Suprapubic skin (tissue), 4 donors: Measurements from ENCODE around the gene CYP46A1. TPM values are rescaled to one million over a fixed set of nuclear protein-coding genes. Genes with fewer than 3 reads are reported as not detected.

Source experiments
- DNase-seq, 2 donors: peaks; one replicate each; pipeline ENCODE4 v3.0.0-alpha.2; 2019; ENCODE audit warnings: low spot score in 2 of 2
- H3K27ac ChIP-seq: fragments of 200-600 bp; sonication (generic); one replicate; pipeline ENCODE4 v1.5.1; 2019
- H3K27me3 ChIP-seq: fragments of 200-600 bp; sonication (generic); one replicate; pipeline ENCODE4 v1.5.1; 2019
- H3K36me3 ChIP-seq: fragments of 200-600 bp; sonication (generic); one replicate; pipeline ENCODE4 v1.5.1; 2019
- H3K4me1 ChIP-seq: fragments of 200-600 bp; sonication (generic); one replicate; pipeline ENCODE4 v1.5.1; 2019
- H3K4me3 ChIP-seq: fragments of 200-600 bp; sonication (generic); one replicate; pipeline ENCODE4 v1.5.1; 2019; ENCODE audit warnings: mild to moderate bottlenecking
- H3K9me3 ChIP-seq: fragments of 200-600 bp; sonication (generic); one replicate; pipeline ENCODE4 v1.5.1; 2019
- CTCF ChIP-seq, 2 donors: fragments of 200-600 bp in 1 of 2; fragments of 450-650 bp in 1 of 2; sonication (generic) in 1 of 2; IDR thresholded peaks; one replicate each; pipeline ENCODE4 v1.5.1; 2016 to 2019; ENCODE audit warnings: antibody characterized with exemption in 2 of 2, mild to moderate bottlenecking in 1 of 2, moderate library complexity in 1 of 2
- EP300 ChIP-seq: sonication (generic); formaldehyde crosslinking; IDR thresholded peaks from one replicate; pipeline ENCODE4 v1.6.1; 2017; ENCODE audit warnings: antibody characterized with exemption
- POLR2A ChIP-seq, 2 donors: fragments of 450-650 bp; IDR thresholded peaks; one replicate each; pipeline ENCODE4 v1.6.1; 2017; ENCODE audit warnings: antibody characterized with exemption in 2 of 2, mild to moderate bottlenecking in 2 of 2, moderate library complexity in 2 of 2
- POLR2AphosphoS5 ChIP-seq, 3 donors: sonication (generic); formaldehyde crosslinking; IDR thresholded peaks; one replicate each; pipeline ENCODE4 v1.6.1; 2017; ENCODE audit warnings: antibody characterized with exemption in 3 of 3
- WGBS: methylation state at CpG from one replicate; pipeline ENCODE4 v1.1.5; 2018; 5-methylcytosine and 5-hydroxymethylcytosine counted together
- total RNA-seq, 4 donors: library from RNA; depleted of rRNA; stranded (reverse); fragments of >200 nt; gene quantifications; one replicate each; pipeline ENCODE4 v1.1.0, GENCODE V29; 2016

Gene CYP46A1
- total RNA-seq, 4 donors from 2014 or later = 0.47 to 2.0 (median 1.0) TPM; not detected in 1

DNA sequence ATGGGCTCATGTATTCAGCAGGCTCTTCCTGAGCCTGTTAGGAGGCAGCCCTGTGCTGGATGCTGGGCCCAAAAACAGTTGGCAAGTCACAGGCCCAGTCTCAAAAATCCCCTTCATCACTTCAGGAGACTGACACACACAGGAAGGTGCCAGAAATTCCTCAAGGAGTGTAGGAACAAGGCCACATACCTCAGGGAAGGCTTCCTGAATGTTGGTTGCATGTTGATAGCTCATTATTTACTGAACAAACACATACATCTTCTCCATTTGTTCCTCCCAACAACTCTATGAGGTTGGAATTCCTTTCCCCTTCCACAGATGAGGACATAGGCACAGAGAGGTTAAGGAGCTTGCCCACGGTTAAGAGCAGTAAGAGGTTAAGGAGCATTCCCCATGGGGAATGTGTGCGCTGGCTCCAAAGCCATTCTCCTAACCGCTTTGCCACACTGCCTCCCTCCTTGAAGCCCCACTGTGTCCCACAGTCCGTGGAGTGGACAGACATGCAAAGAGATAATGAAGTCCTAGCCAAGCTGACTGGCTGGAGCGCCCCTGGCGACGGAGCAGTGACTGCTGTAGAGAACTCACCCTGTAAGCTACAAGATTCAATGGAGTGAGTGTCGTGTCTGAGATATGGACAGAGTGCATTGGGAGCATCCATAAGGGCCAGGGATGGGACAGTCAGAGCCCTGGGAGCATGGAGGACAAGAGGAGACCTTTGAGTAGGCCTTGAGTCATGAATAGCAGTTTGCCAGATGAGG is 35.9 kb upstream of the CYP46A1 start:
- WGBS = 92% methylated on average over 8 of the region's 8 CpGs
- no peak for DNase-seq
- peaks cover 17% of the 10 kb centered on the region for H3K4me1 ChIP-seq
- H3K36me3 ChIP-seq = no peaks in the 10 kb centered on the region
- no peak overlapping the region for H3K27ac ChIP-seq
- no peaks in the 10 kb centered on the region for H3K9me3 ChIP-seq
- H3K27me3 ChIP-seq = peaks cover 10% of the 10 kb centered on the region
- no peak overlapping the region for H3K4me3 ChIP-seq
- TF ChIP-seq EP300 (no peak), CTCF (IDR thresholded peaks at IDR 0.05) (no peak)

- no peaks in the 10 kb centered on the region for H3K9me3 ChIP-seq
- H3K27ac ChIP-seq = no peak overlapping the region
- H3K27me3 ChIP-seq = peaks cover 10% of the 10 kb centered on the region
- 76% methylated on average over 8 of the region's 8 CpGs for WGBS
- no peak overlapping the region for H3K4me3 ChIP-seq
- TF ChIP-seq EP300 = no peak
- no peak for TF ChIP-seq POLR2AphosphoS5 (IDR thresholded peaks at IDR 0.05)
- TF ChIP-seq POLR2A (IDR thresholded peaks at IDR 0.05) = no peak
- no peak for TF ChIP-seq CTCF (IDR thresholded peaks at IDR 0.05)
- no peaks in the 10 kb centered on the region for H3K36me3 ChIP-seq
- peaks cover 17% of the 10 kb centered on the region for H3K4me1 ChIP-seq
- no peak for DNase-seq
These were observed 34.9 kb upstream of the CYP46A1 start for GRCh38 chr14:99649219-99649618.

DNA sequence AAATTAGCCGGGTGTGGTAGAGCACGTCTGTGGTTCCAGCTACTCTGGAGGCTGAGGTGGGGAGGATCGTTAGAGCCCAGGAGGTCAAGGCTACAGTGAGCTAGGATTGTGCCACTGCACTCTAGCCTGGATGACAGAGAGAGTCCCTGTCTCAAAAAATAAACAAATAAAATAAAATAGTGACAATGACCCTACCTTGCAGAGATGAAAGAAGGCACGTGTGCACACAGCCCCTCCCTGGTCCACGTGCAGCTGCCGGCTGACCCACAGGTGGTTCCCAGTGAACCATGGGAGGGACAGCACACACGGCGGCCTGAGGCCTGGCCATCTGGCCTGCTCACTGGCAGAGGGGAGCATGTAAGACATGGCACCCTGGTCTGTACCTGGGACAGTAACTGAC is 34.5 kb upstream of the CYP46A1 start:
- Histone ChIP-seq H3K36me3 (no peaks in the 10 kb centered on the region), H3K27me3 (peaks cover 10% of the 10 kb centered on the region), H3K4me3 (no peak overlapping the region), H3K9me3 (no peaks in the 10 kb centered on the region), H3K27ac (no peak overlapping the region), H3K4me1 (peaks cover 14% of the 10 kb centered on the region)
- 73% methylated on average over 8 of the region's 8 CpGs for WGBS
- DNase-seq = no peak
- TF ChIP-seq EP300 (no peak), POLR2A (IDR thresholded peaks at IDR 0.05) (no peak), CTCF (IDR thresholded peaks at IDR 0.05) (no peak), POLR2AphosphoS5 (IDR thresholded peaks at IDR 0.05) (no peak)

GRCh38 chr14:99650189-99650588 is 33.9 kb upstream of the CYP46A1 start:
- 93% methylated on average over 3 of the region's 9 CpGs for WGBS
- no peak overlapping the region for H3K4me3 ChIP-seq
- H3K27me3 ChIP-seq = peaks cover 5% of the 10 kb centered on the region
- H3K4me1 ChIP-seq = peaks cover 8% of the 10 kb centered on the region
- TF ChIP-seq POLR2AphosphoS5 (IDR thresholded peaks at IDR 0.05) (no peak), POLR2A (IDR thresholded peaks at IDR 0.05) (no peak), EP300 (no peak), CTCF (IDR thresholded peaks at IDR 0.05) (no peak)
- H3K36me3 ChIP-seq = no peaks in the 10 kb centered on the region
- H3K9me3 ChIP-seq = no peaks in the 10 kb centered on the region
- H3K27ac ChIP-seq = no peak overlapping the region
- DNase-seq = no peak

- H3K27me3 ChIP-seq = peaks cover 4% of the 10 kb centered on the region
- 91% methylated on average over 17 of the region's 32 CpGs for WGBS
These were observed 31.9 kb upstream of the CYP46A1 start for GRCh38 chr14:99651953-99652746.

More at GRCh38 chr14:99651953-99652746, 31.9 kb upstream of the CYP46A1 start:
- no peaks in the 10 kb centered on the region for H3K9me3 ChIP-seq
- H3K4me3 ChIP-seq = no peak overlapping the region
- no peak overlapping the region for H3K27ac ChIP-seq
- TF ChIP-seq POLR2A (IDR thresholded peaks at IDR 0.05) = no peak
- TF ChIP-seq CTCF (IDR thresholded peaks at IDR 0.05) = no peak
- TF ChIP-seq EP300 = no peak
- TF ChIP-seq POLR2AphosphoS5 (IDR thresholded peaks at IDR 0.05) = no peak
- H3K36me3 ChIP-seq = no peaks in the 10 kb centered on the region
- no peak for DNase-seq
- no peaks in the 10 kb centered on the region for H3K4me1 ChIP-seq
